Measurements from ENCODE around the gene PANX3. TPM values are rescaled to one million over a fixed set of nuclear protein-coding genes. Genes with fewer than 3 reads are reported as not detected.

The PANX3 gene
- total RNA-seq, 1 experiment from 2014 or later = not detected

- intact Hi-C loops (cut with micrococcal nuclease) = no loop called here
- no TSS peak for BruUV-seq (replicated peaks)
- ChIA-PET CTCF (interaction anchor here (0.6 to 4.7 kb wide), 14 partner anchors 9 to 1416 kb away, joined by 3 to 38 read pairs (median 4); no protein-coding TSS in a partner anchor), POLR2A (interaction anchor here (0.7 to 3.2 kb wide), 11 partner anchors 8 to 968 kb away, joined by 3 to 19 read pairs (median 4); partner anchors contain the start of genes MSANTD2 and VWA5A)
- peak overlapping the region; percentile 95 for H3K4me3 Mint-ChIP-seq (ENCODE audit: unreplicated experiment)
- H3K27me3 Mint-ChIP-seq (ENCODE audit: insufficient read depth, unreplicated experiment) = peaks cover 14% of the 10 kb centered on the region
- H3K4me1 Mint-ChIP-seq (ENCODE audit: insufficient read depth, unreplicated experiment) = peaks cover 17% of the 10 kb centered on the region
- no peak for TF ChIP-seq CTCF (IDR thresholded peaks at IDR 0.05; ENCODE audit: unreplicated experiment)
- H3K36me3 Mint-ChIP-seq (ENCODE audit: insufficient read depth, unreplicated experiment) = peaks cover 36% of the 10 kb centered on the region
- H3K27ac Mint-ChIP-seq (ENCODE audit: low read depth, unreplicated experiment) = peak overlapping the region; percentile 99
- H3K9me3 Mint-ChIP-seq (ENCODE audit: unreplicated experiment) = no peaks in the 10 kb centered on the region
- no peak for DNase-seq (ENCODE audit: unreplicated experiment)
Observed at GRCh38 chr11:124623861-124624525, 12.8 kb downstream of the PANX3 start.

DNA sequence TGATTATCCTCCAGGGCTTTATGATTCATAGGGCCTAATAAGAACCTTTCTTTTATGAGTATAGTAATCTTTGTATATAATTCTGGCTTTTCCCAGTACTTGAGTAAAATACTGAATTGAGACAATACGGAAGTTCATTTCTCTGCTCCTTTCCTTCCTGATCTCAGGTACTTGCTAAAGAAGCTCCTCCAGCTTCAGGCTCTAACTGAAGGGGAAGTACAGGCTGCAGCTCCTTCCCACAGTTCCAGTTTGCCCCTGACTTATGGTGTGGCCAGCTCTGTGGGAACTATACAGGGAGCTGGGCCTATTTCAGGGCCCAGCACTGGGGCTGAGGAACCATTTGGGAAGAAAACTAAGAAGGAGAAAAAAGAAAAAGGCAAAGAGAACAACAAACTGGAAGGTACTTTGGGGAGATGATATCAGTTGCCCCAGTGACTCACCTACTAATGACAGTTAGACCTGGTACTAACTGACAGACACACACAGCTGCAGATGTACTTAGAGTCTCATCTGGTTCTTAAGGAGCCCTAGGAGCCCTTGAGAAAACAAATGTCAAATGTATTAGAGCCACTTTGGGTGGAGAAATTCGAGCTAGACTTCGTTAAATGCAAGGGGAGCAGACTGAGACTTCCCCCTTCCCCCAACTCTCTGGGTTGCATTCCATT, 14.4 kb downstream of the PANX3 start:
- TF ChIP-seq CTCF (IDR thresholded peaks at IDR 0.05; ENCODE audit: unreplicated experiment) = no peak
- DNase-seq (ENCODE audit: unreplicated experiment) = no peak
- Mint-ChIP-seq H3K27ac (ENCODE audit: low read depth, unreplicated experiment) (no peak overlapping the region), H3K9me3 (ENCODE audit: unreplicated experiment) (no peaks in the 10 kb centered on the region), H3K36me3 (ENCODE audit: insufficient read depth, unreplicated experiment) (peaks cover 50% of the 10 kb centered on the region), H3K4me1 (ENCODE audit: insufficient read depth, unreplicated experiment) (peaks cover 17% of the 10 kb centered on the region), H3K27me3 (ENCODE audit: insufficient read depth, unreplicated experiment) (no peaks in the 10 kb centered on the region), H3K4me3 (ENCODE audit: unreplicated experiment) (no peak overlapping the region)
- BruUV-seq (replicated peaks) = no TSS peak
- CTCF ChIA-PET = interaction anchor here (0.7 to 4.7 kb wide), 6 partner anchors 7 to 949 kb away, joined by 3 to 38 read pairs (median 7); no protein-coding TSS in a partner anchor
- intact Hi-C loops (cut with micrococcal nuclease) = no loop called here
- POLR2A ChIA-PET = interaction anchor here (0.6 to 1.6 kb wide), 3 partner anchors 14 to 753 kb away, joined by 3 to 6 read pairs (median 3); no protein-coding TSS in a partner anchor

- intact Hi-C loops (cut with micrococcal nuclease) = no loop called here
- ChIA-PET CTCF (interaction anchor here (0.5 to 1.0 kb wide), 2 partner anchors 17 to 1428 kb away, joined by 4 read pairs; no protein-coding TSS in a partner anchor), POLR2A (no interaction called here)
- Mint-ChIP-seq H3K4me1 (ENCODE audit: insufficient read depth, unreplicated experiment) (peaks cover 17% of the 10 kb centered on the region), H3K4me3 (ENCODE audit: unreplicated experiment) (no peak overlapping the region), H3K27me3 (ENCODE audit: insufficient read depth, unreplicated experiment) (no peaks in the 10 kb centered on the region), H3K36me3 (ENCODE audit: insufficient read depth, unreplicated experiment) (peaks cover 66% of the 10 kb centered on the region), H3K9me3 (ENCODE audit: unreplicated experiment) (no peaks in the 10 kb centered on the region), H3K27ac (ENCODE audit: low read depth, unreplicated experiment) (peak overlapping the region; percentile 13)
- BruUV-seq (replicated peaks) = no TSS peak
- no peak for TF ChIP-seq CTCF (IDR thresholded peaks at IDR 0.05; ENCODE audit: unreplicated experiment)
- DNase-seq (ENCODE audit: unreplicated experiment) = peak; percentile 46
Observed at GRCh38 chr11:124627546-124627945, 16.3 kb downstream of the PANX3 start.

DNA sequence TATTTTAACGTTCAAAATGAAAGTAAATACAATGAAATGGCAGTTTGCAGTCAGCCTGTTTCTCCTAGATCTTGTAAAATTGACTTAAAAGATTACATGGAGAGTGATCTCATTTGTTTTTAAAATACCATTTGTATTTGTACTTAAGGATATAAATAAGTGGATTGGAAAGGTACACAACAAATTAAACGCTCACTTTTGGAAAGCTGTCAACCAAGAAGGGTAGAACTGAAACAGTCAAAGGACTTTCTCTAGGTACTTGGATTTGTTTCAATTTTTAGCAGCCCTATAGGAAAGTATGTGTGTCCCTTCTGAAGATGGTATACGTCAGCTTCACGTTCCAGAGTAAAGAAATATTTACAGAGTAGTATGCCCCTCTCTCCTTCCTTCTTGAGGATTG, 18.7 kb downstream of the PANX3 start:
- H3K9me3 Mint-ChIP-seq (ENCODE audit: unreplicated experiment) = no peaks in the 10 kb centered on the region
- CTCF ChIA-PET = interaction anchor here (0.6 to 6.1 kb wide), 7 partner anchors 10 to 561 kb away, joined by 3 to 44 read pairs (median 5); no protein-coding TSS in a partner anchor
- H3K4me1 Mint-ChIP-seq (ENCODE audit: insufficient read depth, unreplicated experiment) = peaks cover 8% of the 10 kb centered on the region
- no TSS peak for BruUV-seq (replicated peaks)
- H3K36me3 Mint-ChIP-seq (ENCODE audit: insufficient read depth, unreplicated experiment) = peaks cover 81% of the 10 kb centered on the region
- H3K27ac Mint-ChIP-seq (ENCODE audit: low read depth, unreplicated experiment) = no peak overlapping the region
- intact Hi-C loops (cut with micrococcal nuclease) = no loop called here
- no peak for TF ChIP-seq CTCF (IDR thresholded peaks at IDR 0.05; ENCODE audit: unreplicated experiment)
- no peak for DNase-seq (ENCODE audit: unreplicated experiment)
- no peak overlapping the region for H3K4me3 Mint-ChIP-seq (ENCODE audit: unreplicated experiment)
- no peaks in the 10 kb centered on the region for H3K27me3 Mint-ChIP-seq (ENCODE audit: insufficient read depth, unreplicated experiment)
- POLR2A ChIA-PET = interaction anchor here (0.7 to 1.2 kb wide), 2 partner anchors 10 to 228 kb away, joined by 3 read pairs; no protein-coding TSS in a partner anchor
